ENCODE results near the gene KRT17. TPM values are rescaled to one million over a fixed set of nuclear protein-coding genes. Genes with fewer than 3 reads are reported as not detected.

KRT17 gene
- polyA plus RNA-seq, 1 donor (not counting 4 experiments of a cell fraction or from before 2014, with no cell fraction given): 8,666 TPM

DNA sequence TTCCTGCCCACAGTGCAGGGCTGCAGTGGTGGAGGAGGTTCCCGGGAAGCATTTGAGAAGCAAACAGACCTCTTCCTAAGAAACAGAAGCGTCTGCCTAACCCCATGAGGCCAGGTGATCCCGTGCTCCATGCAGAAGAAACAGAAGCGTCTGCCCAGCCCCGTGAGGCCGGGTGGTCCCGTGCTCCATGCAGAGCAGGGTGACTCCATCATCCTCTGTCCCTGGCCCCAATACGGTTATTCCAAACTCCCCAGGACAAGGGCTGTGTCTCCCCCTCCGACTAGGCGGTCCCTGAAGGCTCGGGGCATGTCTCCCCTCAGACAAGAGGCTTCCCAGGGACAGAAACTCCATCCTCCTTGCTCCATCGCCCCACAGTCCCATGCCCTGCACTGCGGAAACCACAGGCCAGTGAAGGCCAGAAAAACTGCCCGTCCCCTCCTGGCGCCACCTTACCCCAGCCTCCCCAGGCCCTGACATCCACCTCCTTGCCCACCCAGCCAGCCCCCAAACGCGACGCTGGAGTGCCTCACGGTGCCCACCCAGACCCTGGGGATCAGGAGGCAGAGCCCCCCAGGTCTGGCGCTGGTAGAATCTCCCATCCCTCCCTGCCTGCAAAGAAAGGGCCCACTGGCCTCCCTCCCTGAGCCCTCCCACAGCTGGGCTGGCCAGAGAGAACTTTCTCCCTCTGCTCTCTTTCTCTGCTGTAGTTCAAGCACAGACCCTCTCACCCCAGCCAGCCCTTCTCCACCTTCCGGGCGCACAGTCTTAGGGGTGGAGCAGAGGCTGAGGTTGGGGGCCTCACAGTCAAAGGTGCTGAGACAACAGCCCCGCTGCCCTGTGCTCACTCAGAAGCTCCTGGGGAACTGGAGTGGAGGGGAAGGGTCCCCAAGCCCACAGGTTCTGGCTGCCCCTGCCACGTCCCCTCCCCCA, 30.6 kb upstream of the KRT17 start:
- TF ChIP-seq CTCF (optimal IDR thresholded peaks at IDR 0.05 in 1 of 3, IDR thresholded peaks at IDR 0.05 in 1 of 3, conservative IDR thresholded peaks at IDR 0.05 in 1 of 3; ENCODE audit: extremely low read depth in 1 of 3, insufficient read depth in 2 of 3, low read length in 3 of 3) (no peak), EZH2 (IDR thresholded peaks at IDR 0.05; ENCODE audit: low read length) (no peak)
- Histone ChIP-seq H3K4me3 (ENCODE audit: control insufficient read depth in 2 of 3, extremely low read depth in 1 of 3, insufficient read depth in 2 of 3, low read depth in 1 of 3, low read length in 3 of 3) (peak overlapping the region in 2 of 3 experiments; percentile 44 to 46), H3K27ac (ENCODE audit: control insufficient read depth, insufficient read depth, low read length) (peak overlapping the region; percentile 100), H3K9me1 (ENCODE audit: control insufficient read depth, extremely low read depth, insufficient read depth, low read length) (peaks cover 2% of the 10 kb centered on the region), H3K79me2 (ENCODE audit: control insufficient read depth, insufficient read depth, low read length) (peaks cover 3% of the 10 kb centered on the region), H3K4me1 (ENCODE audit: control insufficient read depth, extremely low read depth, insufficient read depth, low read length) (peaks cover 97% of the 10 kb centered on the region), H4K20me1 (ENCODE audit: control insufficient read depth, extremely low read depth, insufficient read depth, low read length) (no peaks in the 10 kb centered on the region), H3K36me3 (ENCODE audit: control insufficient read depth in 2 of 2, extremely low read depth in 1 of 2, insufficient read depth in 2 of 2, low read length in 2 of 2) (no peaks in the 10 kb centered on the region), H3K9me3 (ENCODE audit: control insufficient read depth, low read depth, low read length) (no peaks in the 10 kb centered on the region), H3K4me2 (ENCODE audit: control insufficient read depth, extremely low read depth, insufficient read depth, low read depth, low read length) (peak overlapping the region; percentile 86), H3K27me3 (ENCODE audit: control insufficient read depth, extremely low read depth, insufficient read depth, low read length) (no peaks in the 10 kb centered on the region), H3K9ac (ENCODE audit: control insufficient read depth, extremely low read depth, insufficient read depth, low read length) (peak overlapping the region; percentile 97), H2AFZ (ENCODE audit: control insufficient read depth, low read length) (no peak overlapping the region)
- no peak for FAIRE-seq
- DNase-seq (ENCODE audit: low read depth, low spot score): no peak
- dilution Hi-C loops (cut with MboI; ENCODE audit: extremely low pct_ligation_motif_present, low sequenced_read_pairs): no loop called here

- Histone ChIP-seq H3K4me3 (ENCODE audit: control insufficient read depth in 2 of 3, extremely low read depth in 1 of 3, insufficient read depth in 2 of 3, low read depth in 1 of 3, low read length in 3 of 3) (peak overlapping the region in 1 of 3 experiments; percentile 47), H3K4me2 (ENCODE audit: control insufficient read depth, extremely low read depth, insufficient read depth, low read depth, low read length) (peak overlapping the region; percentile 86), H3K4me1 (ENCODE audit: control insufficient read depth, extremely low read depth, insufficient read depth, low read length) (peaks cover 90% of the 10 kb centered on the region), H3K9ac (ENCODE audit: control insufficient read depth, extremely low read depth, insufficient read depth, low read length) (peak overlapping the region; percentile 97), H3K27me3 (ENCODE audit: control insufficient read depth, extremely low read depth, insufficient read depth, low read length) (no peaks in the 10 kb centered on the region), H3K27ac (ENCODE audit: control insufficient read depth, insufficient read depth, low read length) (peak overlapping the region; percentile 100), H2AFZ (ENCODE audit: control insufficient read depth, low read length) (no peak overlapping the region), H3K36me3 (ENCODE audit: control insufficient read depth in 2 of 2, extremely low read depth in 1 of 2, insufficient read depth in 2 of 2, low read length in 2 of 2) (no peaks in the 10 kb centered on the region), H3K9me3 (ENCODE audit: control insufficient read depth, low read depth, low read length) (no peaks in the 10 kb centered on the region), H3K9me1 (ENCODE audit: control insufficient read depth, extremely low read depth, insufficient read depth, low read length) (peaks cover 2% of the 10 kb centered on the region), H4K20me1 (ENCODE audit: control insufficient read depth, extremely low read depth, insufficient read depth, low read length) (no peaks in the 10 kb centered on the region), H3K79me2 (ENCODE audit: control insufficient read depth, insufficient read depth, low read length) (peaks cover 3% of the 10 kb centered on the region)
- TF ChIP-seq CTCF (optimal IDR thresholded peaks at IDR 0.05 in 1 of 3, IDR thresholded peaks at IDR 0.05 in 1 of 3, conservative IDR thresholded peaks at IDR 0.05 in 1 of 3; ENCODE audit: extremely low read depth in 1 of 3, insufficient read depth in 2 of 3, low read length in 3 of 3) (peak in 1 of 3 experiments; percentile 27), EZH2 (IDR thresholded peaks at IDR 0.05; ENCODE audit: low read length) (no peak)
- peak; percentile 93 for FAIRE-seq
- dilution Hi-C loops (cut with MboI; ENCODE audit: extremely low pct_ligation_motif_present, low sequenced_read_pairs): no loop called here
- DNase-seq (ENCODE audit: low read depth, low spot score): peak; percentile 98
Measured at GRCh38 chr17:41653892-41654677, 29.7 kb upstream of the KRT17 start.

Data from keratinocyte (primary cell).